WTC11 (cell line): ENCODE results near the gene PPARA.

ENCODE experiments used
- ATF6 ChIP-seq: sonication (generic); formaldehyde crosslinking; IDR thresholded peaks from 2 replicates; pipeline ENCODE4 v1.8.1; 2023; ENCODE audit warnings: mild to moderate bottlenecking, missing genetic modification reagents
- CBFB ChIP-seq: sonication (generic); formaldehyde crosslinking; IDR thresholded peaks from 2 replicates; pipeline ENCODE4 v1.8.1; 2022; ENCODE audit warnings: mild to moderate bottlenecking, low read depth, missing genetic modification reagents
- CTCF ChIP-seq: fragments of 200-600 bp; IDR thresholded peaks from 2 replicates; pipeline ENCODE4 v1.8.0; 2022; ENCODE audit warnings: antibody characterized with exemption
- IRF2 ChIP-seq: sonication (generic); formaldehyde crosslinking; IDR thresholded peaks from 2 replicates; pipeline ENCODE4 v1.8.0; 2022; ENCODE audit warnings: low read depth, missing genetic modification reagents, borderline replicate concordance
- MAX ChIP-seq: sonication (generic); formaldehyde crosslinking; IDR thresholded peaks from 2 replicates; pipeline ENCODE4 v1.8.0; 2022; ENCODE audit warnings: mild to moderate bottlenecking, missing genetic modification reagents
- RORB ChIP-seq: fragments of 250-450 bp; sonication (Bioruptor Pico); IDR thresholded peaks from 2 replicates; pipeline ENCODE4 v1.9.0; 2021; ENCODE audit warnings: mild to moderate bottlenecking
- USF1 ChIP-seq: sonication (generic); formaldehyde crosslinking; IDR thresholded peaks from 2 replicates; pipeline ENCODE4 v1.8.0; 2022; ENCODE audit warnings: mild to moderate bottlenecking, missing genetic modification reagents

- no peak for TF ChIP-seq USF1 (CRISPR knock-in tag)
- TF ChIP-seq CTCF = no peak
- no peak for TF ChIP-seq CBFB (CRISPR knock-in tag)
- TF ChIP-seq IRF2 (CRISPR knock-in tag) = no peak
- no peak for TF ChIP-seq ATF6 (CRISPR knock-in tag)
- TF ChIP-seq MAX (CRISPR knock-in tag) = no peak
- TF ChIP-seq RORB (CRISPR knock-in tag) = no peak
Measured at GRCh38 chr22:46145361-46145851, 4.9 kb upstream of the PPARA start.
